ENCODE data around the gene FAM227A.
"Not testable (repeated sequence)": the region's sequence is repeated elsewhere in the genome, so short reads cannot be mapped to it uniquely, and the experiment has no call there.

Gene FAM227A

GRCh38 chr22:38623351-38623750, 32.8 kb downstream of the FAM227A start:
- no peak for DNase-seq (ENCODE audit: low spot score)
- TF ChIP-seq, protein P1, sequence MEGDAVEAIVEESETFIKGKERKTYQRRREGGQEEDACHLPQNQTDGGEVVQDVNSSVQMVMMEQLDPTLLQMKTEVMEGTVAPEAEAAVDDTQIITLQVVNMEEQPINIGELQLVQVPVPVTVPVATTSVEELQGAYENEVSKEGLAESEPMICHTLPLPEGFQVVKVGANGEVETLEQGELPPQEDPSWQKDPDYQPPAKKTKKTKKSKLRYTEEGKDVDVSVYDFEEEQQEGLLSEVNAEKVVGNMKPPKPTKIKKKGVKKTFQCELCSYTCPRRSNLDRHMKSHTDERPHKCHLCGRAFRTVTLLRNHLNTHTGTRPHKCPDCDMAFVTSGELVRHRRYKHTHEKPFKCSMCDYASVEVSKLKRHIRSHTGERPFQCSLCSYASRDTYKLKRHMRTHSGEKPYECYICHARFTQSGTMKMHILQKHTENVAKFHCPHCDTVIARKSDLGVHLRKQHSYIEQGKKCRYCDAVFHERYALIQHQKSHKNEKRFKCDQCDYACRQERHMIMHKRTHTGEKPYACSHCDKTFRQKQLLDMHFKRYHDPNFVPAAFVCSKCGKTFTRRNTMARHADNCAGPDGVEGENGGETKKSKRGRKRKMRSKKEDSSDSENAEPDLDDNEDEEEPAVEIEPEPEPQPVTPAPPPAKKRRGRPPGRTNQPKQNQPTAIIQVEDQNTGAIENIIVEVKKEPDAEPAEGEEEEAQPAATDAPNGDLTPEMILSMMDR (IDR thresholded peaks at IDR 0.05), result no peak
- Histone ChIP-seq H3K27ac (no peak overlapping the region), H3K4me3 (no peak overlapping the region)

DNA sequence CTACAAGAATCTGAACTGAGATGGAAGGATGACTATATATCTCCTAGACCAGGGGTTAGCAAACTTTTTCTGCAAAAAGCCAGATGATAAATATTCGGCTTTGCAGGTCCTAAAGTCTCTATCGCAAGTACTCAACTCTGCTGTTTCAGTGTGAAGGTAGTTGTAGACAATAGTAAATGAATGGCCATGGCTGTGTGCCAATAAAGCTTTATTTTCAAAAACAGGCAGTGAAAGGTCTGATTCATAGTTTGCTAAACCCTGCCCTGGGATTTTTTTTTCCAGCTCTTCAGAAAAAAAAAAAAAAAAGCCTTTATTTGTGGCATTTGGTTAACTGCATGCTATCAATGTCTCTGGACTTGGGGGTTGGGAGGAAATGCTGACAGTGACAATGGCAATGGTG, 37.5 kb downstream of the FAM227A start:
- TF ChIP-seq, protein P1 (IDR thresholded peaks at IDR 0.05), result no peak
- Histone ChIP-seq H3K27ac (no peak overlapping the region), H3K4me3 (no peak overlapping the region)
- no peak for DNase-seq (ENCODE audit: low spot score)

DNA sequence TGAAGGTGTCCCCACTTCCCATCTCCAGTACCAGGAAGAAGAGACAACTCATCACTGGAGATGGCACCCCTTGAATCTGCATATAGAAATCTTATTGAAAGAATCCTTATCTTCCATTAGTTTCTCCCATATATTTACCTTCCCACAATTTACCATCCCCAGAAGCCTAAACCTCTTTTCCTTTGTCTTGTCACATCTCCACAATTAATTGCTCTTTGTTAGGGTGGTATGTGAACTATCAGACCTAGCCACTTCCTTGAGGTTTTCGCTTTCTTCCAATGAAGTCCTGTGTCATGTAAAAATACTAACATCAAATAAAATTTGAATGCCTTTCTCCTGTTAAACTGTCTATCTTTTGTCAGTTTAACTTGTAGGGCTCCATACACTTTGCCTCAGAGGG, 37.9 kb downstream of the FAM227A start:
- no peak for DNase-seq (ENCODE audit: low spot score)

DNA sequence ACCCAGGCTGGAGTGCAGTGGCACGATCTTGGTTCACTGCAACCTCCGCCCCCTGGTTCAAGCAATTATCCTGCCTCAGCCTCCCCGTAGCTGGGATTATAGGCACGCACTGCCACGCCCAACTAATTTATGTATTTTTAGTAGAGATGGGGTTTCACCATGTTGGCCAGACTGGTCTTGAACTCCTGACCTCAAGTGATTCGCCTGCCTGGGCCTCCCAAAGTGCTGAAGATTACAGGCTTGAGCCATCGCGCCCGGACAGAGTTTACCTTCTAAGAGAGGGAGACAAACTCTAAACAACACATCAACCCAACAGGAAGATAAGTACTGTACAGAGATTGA, 41.2 kb downstream of the FAM227A start:
- H3K27ac ChIP-seq, result not testable (repeated sequence)

More for the DNA sequence above, 37.9 kb downstream of the FAM227A start:
- H3K27ac ChIP-seq, result no peak overlapping the region
- TF ChIP-seq, protein P1 (IDR thresholded peaks at IDR 0.05), result no peak
- H3K4me3 ChIP-seq, result no peak overlapping the region

GRCh38 chr22:38614332-38615063, 41.7 kb downstream of the FAM227A start:
- no peak for DNase-seq (ENCODE audit: low spot score)
- TF ChIP-seq, protein P1 (IDR thresholded peaks at IDR 0.05), result no peak
- H3K4me3 ChIP-seq, result no peak overlapping the region
- H3K27ac ChIP-seq, result no peak overlapping the region

More for the DNA sequence above, 41.2 kb downstream of the FAM227A start:
- not testable (repeated sequence) for H3K4me3 ChIP-seq; DNase-seq (ENCODE audit: low spot score)

GRCh38 chr22:38613588-38613987, 42.6 kb downstream of the FAM227A start:
- Histone ChIP-seq H3K27ac (no peak overlapping the region), H3K4me3 (no peak overlapping the region)
- TF ChIP-seq, protein P1 (IDR thresholded peaks at IDR 0.05), result no peak
- DNase-seq (ENCODE audit: low spot score), result no peak

DNA sequence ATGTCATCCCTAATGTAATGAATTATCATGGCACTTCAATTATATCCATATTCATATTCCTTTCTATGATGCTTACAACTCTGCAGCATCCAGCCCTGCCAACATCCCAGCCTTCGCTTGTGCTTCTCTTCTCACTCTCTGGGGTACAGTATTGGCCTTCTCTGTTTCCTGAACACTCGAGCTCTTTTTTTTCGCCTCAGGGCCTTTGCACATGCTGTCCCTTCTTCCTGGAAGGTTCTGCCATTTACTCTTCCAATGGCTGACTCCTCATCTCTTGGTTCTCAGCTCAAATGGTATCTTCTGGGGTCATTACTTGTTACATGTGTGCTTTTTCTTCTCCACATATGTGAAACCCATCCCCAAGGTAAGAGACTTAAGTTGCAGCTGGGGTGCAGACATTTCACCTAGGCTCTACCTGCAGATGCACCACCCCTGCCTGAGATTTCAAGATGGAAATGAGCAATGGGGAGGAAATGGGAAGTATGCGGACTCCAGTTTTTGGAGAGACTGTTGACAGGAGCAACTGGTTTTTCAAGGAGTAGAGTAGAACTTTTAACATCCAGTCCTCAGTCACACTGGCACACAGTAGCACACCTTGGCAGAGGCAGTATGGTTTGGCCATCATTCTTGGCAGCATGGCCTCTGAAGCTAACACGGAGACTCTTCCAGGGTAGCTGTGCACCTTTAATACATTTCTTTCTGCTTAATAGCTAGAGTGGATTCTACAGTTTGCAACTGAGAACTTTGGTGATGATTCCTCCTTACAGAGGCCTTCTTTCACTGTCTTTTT, 43.8 kb downstream of the FAM227A start:
- Histone ChIP-seq H3K27ac (no peak overlapping the region), H3K4me3 (no peak overlapping the region)
- TF ChIP-seq, protein P1 (IDR thresholded peaks at IDR 0.05), result no peak
- no peak for DNase-seq (ENCODE audit: low spot score)

Data from coronary artery (tissue), 2 donors.